Endothelial cell (in vitro differentiated cells): Measurements from ENCODE around the gene APH1B. TPM values are rescaled to one million over a fixed set of nuclear protein-coding genes. Genes with fewer than 3 reads are reported as not detected.

Experiments
- DNase-seq: peaks from one replicate; pipeline ENCODE4 v3.0.0; 2021; ENCODE audit warnings: low spot score
- H3K27ac Mint-ChIP-seq: one replicate; pipeline ENCODE4 v1.8.0; 2021; ENCODE audit warnings: mixed read lengths, inconsistent platforms; ENCODE audit not compliant: unreplicated experiment
- H3K27me3 Mint-ChIP-seq: one replicate; pipeline ENCODE4 v1.8.0; 2021; ENCODE audit warnings: mild to moderate bottlenecking, moderate library complexity, mixed read lengths, inconsistent platforms; ENCODE audit not compliant: unreplicated experiment
- H3K36me3 Mint-ChIP-seq: one replicate; pipeline ENCODE4 v1.8.0; 2021; ENCODE audit warnings: mild to moderate bottlenecking, low read depth, mixed read lengths, inconsistent platforms; ENCODE audit not compliant: unreplicated experiment
- H3K4me1 Mint-ChIP-seq: one replicate; pipeline ENCODE4 v1.8.0; 2021; ENCODE audit warnings: mild to moderate bottlenecking, mixed read lengths, inconsistent platforms; ENCODE audit not compliant: unreplicated experiment
- H3K4me3 Mint-ChIP-seq: one replicate; pipeline ENCODE4 v1.8.0; 2021; ENCODE audit warnings: mild to moderate bottlenecking, mixed read lengths, inconsistent platforms; ENCODE audit not compliant: unreplicated experiment
- H3K9me3 Mint-ChIP-seq: one replicate; pipeline ENCODE4 v1.8.0; 2021; ENCODE audit warnings: mixed read lengths, inconsistent platforms; ENCODE audit not compliant: unreplicated experiment
- CTCF ChIP-seq: fragments of 200-600 bp; sonication (generic); IDR thresholded peaks from one replicate; pipeline ENCODE4 v1.5.0; 2021; ENCODE audit warnings: antibody characterized with exemption; ENCODE audit not compliant: unreplicated experiment
- total RNA-seq: library from RNA; stranded (reverse); fragmentation: NEBNext Ultra II Directional; extraction: Animal tissue kit (Norgen Biotek cat#: 25700); gene quantifications from one replicate; pipeline ENCODE4 v1.2.1, GENCODE V29; 2021; ENCODE audit not compliant: unreplicated experiment

The APH1B gene
- total RNA-seq, 1 donor from 2014 or later: 26.3 TPM

DNA sequence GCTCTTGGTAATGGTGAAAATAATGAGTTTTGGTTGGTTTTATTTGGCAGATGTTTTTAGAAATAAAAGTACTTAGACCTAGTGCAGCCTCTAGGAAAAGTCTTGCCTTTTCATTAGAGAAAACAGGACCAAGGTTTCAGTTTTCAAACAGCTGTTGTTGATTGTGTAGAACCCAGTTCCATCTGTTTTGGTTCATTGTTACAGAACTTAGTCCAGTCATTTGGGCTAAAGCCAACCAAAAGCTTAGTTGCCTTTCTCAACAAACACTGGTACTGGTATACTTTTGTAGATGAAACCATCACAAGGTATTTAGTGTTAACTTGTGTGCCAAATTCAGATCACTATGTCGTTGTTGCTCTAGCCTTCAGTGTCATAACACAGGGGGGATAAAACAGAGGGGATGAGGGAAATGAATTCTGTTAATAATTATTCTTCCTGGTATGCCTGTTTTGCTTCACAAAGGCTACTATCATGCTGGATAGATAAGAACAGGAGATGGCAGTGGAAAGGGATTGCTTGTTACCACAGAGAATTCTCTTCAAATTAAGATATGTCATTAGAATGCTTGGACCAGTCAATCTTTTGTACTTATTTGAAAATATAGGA is 12.6 kb upstream of the APH1B start:
- peaks cover 20% of the 10 kb centered on the region for H3K36me3 Mint-ChIP-seq
- no peak overlapping the region for H3K27ac Mint-ChIP-seq
- DNase-seq: no peak
- TF ChIP-seq CTCF: no peak
- H3K27me3 Mint-ChIP-seq: peaks cover 1% of the 10 kb centered on the region
- H3K9me3 Mint-ChIP-seq: no peaks in the 10 kb centered on the region
- H3K4me1 Mint-ChIP-seq: peaks cover 13% of the 10 kb centered on the region
- no peak overlapping the region for H3K4me3 Mint-ChIP-seq

DNA sequence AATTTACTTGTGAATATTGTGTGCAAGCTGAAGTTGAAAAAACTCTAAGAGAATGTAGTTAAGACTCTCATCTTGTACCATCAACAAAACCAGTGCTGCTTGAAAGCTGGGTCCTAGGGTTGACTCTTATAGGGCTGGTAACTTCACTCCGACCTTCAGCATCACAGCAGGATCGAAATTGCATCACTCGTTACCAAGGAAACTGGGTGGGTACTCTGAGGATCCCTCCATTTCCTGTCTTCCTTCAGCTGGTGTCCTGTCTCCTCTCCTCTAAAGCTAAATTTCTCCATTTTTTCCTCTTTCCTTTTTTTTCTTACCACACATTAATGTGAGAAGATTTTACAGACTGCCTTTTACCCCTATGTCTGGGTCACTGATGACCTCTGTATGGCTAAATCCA is 3.0 kb upstream of the APH1B start:
- TF ChIP-seq CTCF: no peak
- H3K4me3 Mint-ChIP-seq: no peak overlapping the region
- no peak for DNase-seq
- H3K36me3 Mint-ChIP-seq: peaks cover 14% of the 10 kb centered on the region
- H3K9me3 Mint-ChIP-seq: no peaks in the 10 kb centered on the region
- H3K4me1 Mint-ChIP-seq: peaks cover 10% of the 10 kb centered on the region
- peak overlapping the region; percentile 78 for H3K27ac Mint-ChIP-seq
- H3K27me3 Mint-ChIP-seq: peaks cover 4% of the 10 kb centered on the region

- Mint-ChIP-seq H3K27me3 (no peaks in the 10 kb centered on the region), H3K4me3 (peak overlapping the region; percentile 90), H3K36me3 (peaks cover 3% of the 10 kb centered on the region), H3K9me3 (no peaks in the 10 kb centered on the region), H3K27ac (peak overlapping the region; percentile 12), H3K4me1 (peaks cover 10% of the 10 kb centered on the region)
- DNase-seq: no peak
- no peak for TF ChIP-seq CTCF
These were observed 915 bp upstream of the APH1B start for GRCh38 chr15:63276342-63277037.

DNA sequence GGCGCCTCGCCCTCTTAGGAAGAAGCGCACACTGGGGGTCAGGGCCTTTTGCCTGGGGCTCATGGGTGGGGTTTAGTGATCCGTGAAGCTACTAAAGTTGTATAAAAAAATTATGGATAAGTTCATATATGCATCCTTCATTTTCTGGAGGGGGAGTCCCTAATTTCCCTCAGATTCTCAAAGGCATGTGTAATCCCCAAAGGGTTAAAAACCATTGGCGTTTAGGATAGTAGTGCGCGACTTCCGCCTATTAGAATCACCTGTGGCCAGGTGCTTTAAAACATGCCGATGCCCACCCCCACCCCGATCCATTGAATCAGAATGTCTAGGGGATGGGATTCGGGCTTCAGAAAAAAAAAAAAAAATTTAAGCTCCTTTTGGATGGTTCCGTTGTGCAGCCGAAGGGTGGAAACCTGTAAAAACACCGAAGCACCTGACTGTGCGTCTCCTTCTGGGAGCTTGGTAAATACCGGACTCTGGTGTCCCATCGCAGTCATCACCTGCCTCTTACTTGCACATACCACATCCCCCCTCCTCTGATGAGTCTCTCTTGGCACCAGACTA is 570 bp downstream of the APH1B start:
- H3K9me3 Mint-ChIP-seq: no peaks in the 10 kb centered on the region
- no peak overlapping the region for H3K27ac Mint-ChIP-seq
- peaks cover 10% of the 10 kb centered on the region for H3K4me1 Mint-ChIP-seq
- no peak for DNase-seq
- no peak for TF ChIP-seq CTCF
- H3K36me3 Mint-ChIP-seq: no peaks in the 10 kb centered on the region
- H3K4me3 Mint-ChIP-seq: peak overlapping the region; percentile 80
- no peaks in the 10 kb centered on the region for H3K27me3 Mint-ChIP-seq

DNA sequence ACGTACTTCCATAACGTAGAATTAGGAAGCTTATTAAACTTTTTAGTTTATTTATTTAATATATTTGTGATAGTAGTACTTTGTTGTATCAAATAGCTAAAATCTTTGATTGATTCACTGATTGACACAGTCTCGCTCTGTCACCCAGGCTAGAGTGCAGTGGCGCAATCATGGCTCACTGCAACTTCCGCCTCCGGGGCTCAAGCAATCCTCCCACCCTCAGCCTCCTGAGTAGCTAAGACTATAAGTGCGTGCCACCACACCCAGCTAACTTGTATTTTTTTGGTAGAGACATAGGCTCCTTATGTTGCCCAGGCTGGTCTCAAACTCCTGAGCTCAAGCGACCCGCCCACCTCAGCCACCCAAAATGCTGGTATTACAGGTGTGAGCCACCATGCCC is 5.7 kb downstream of the APH1B start:
- no peak for DNase-seq
- no peaks in the 10 kb centered on the region for H3K36me3 Mint-ChIP-seq
- no peaks in the 10 kb centered on the region for H3K27me3 Mint-ChIP-seq
- H3K27ac Mint-ChIP-seq: no peak overlapping the region
- H3K4me3 Mint-ChIP-seq: no peak overlapping the region
- TF ChIP-seq CTCF: no peak
- peaks cover 16% of the 10 kb centered on the region for H3K4me1 Mint-ChIP-seq
- no peaks in the 10 kb centered on the region for H3K9me3 Mint-ChIP-seq
